Measurements from ENCODE around the gene STAM. TPM values are rescaled to one million over a fixed set of nuclear protein-coding genes. Genes with fewer than 3 reads are reported as not detected.

Gene STAM
- total and polyA plus RNA-seq, 2 donors (not counting 3 experiments of a cell fraction or from before 2014, with no cell fraction given), result 17.7 to 20.0 TPM

GRCh38 chr10:17652585-17652984 lies 8.6 kb downstream of the STAM start:
- no peak for DNase-seq (ENCODE audit: low read depth, low spot score)
- no peaks in the 10 kb centered on the region for H3K9me3 ChIP-seq (replicated peaks; ENCODE audit: control insufficient read depth, insufficient read depth, low read length)
- no peak overlapping the region for H3K4me2 ChIP-seq (ENCODE audit: insufficient read depth, low read length)
- no peak overlapping the region for H3K4me3 ChIP-seq (replicated peaks in 1 of 3; ENCODE audit: insufficient read depth in 1 of 3, low read depth in 1 of 3, low read length in 3 of 3)
- POLR2A ChIA-PET, result no interaction called here
- dilution Hi-C loops (cut with MboI; ENCODE audit: extremely low pct_ligation_motif_present, low sequenced_read_pairs), result no loop called here
- H3K36me3 ChIP-seq (ENCODE audit: control insufficient read depth in 2 of 2, extremely low read depth in 1 of 2, insufficient read depth in 2 of 2, low read length in 2 of 2), result peaks cover 0 to 2% of the 10 kb centered on the region in 2 experiments
- H3K27ac ChIP-seq (ENCODE audit: insufficient read depth, low read depth, low read length), result no peak overlapping the region
- H3K79me2 ChIP-seq (ENCODE audit: control insufficient read depth, insufficient read depth, low read length), result peaks cover 91% of the 10 kb centered on the region
- no peaks in the 10 kb centered on the region for H3K9me1 ChIP-seq (replicated peaks; ENCODE audit: control insufficient read depth, extremely low read depth, insufficient read depth, low read length)
- BruUV-seq (replicated peaks), result no TSS peak
- peaks cover 2% of the 10 kb centered on the region for H4K20me1 ChIP-seq (replicated peaks; ENCODE audit: control insufficient read depth, extremely low read depth, insufficient read depth, low read length)
- H3K4me1 ChIP-seq (ENCODE audit: control insufficient read depth, extremely low read depth, insufficient read depth, low read length), result peaks cover 14% of the 10 kb centered on the region
- no peak overlapping the region for H3K9ac ChIP-seq (replicated peaks; ENCODE audit: extremely low read depth, insufficient read depth, low read length)
- CTCF ChIA-PET, result interaction anchor here (0.8 kb wide), 1 partner anchor 9 kb away, joined by 3 read pairs; no protein-coding TSS in a partner anchor
- intact Hi-C loops (cut with micrococcal nuclease), result no loop called here
- no peaks in the 10 kb centered on the region for H3K27me3 ChIP-seq (ENCODE audit: control insufficient read depth in 2 of 2, insufficient read depth in 2 of 2, low read length in 2 of 2)
- no peak for FAIRE-seq
- H2AFZ ChIP-seq (ENCODE audit: low read depth, low read length), result no peak overlapping the region
- no peak for TF ChIP-seq MAX (IDR thresholded peaks at IDR 0.05; ENCODE audit: insufficient read depth, insufficient read length)
- TF ChIP-seq MYC (IDR thresholded peaks at IDR 0.05; ENCODE audit: low read depth, low read length), result no peak
- TF ChIP-seq FOS (IDR thresholded peaks at IDR 0.05; ENCODE audit: borderline replicate concordance, insufficient read depth, low read length), result no peak
- no peak for TF ChIP-seq CTCF (IDR thresholded peaks at IDR 0.05; ENCODE audit: extremely low read depth in 1 of 2, insufficient read depth in 1 of 2, low read depth in 1 of 2, low read length in 2 of 2)
- TF ChIP-seq GATA2 (IDR thresholded peaks at IDR 0.05; ENCODE audit: insufficient read depth, insufficient read length, low read depth, low read length), result no peak
- no peak for TF ChIP-seq POLR2A (IDR thresholded peaks at IDR 0.05; ENCODE audit: low read depth, low read length)
- no peak for TF ChIP-seq JUN (IDR thresholded peaks at IDR 0.05; ENCODE audit: borderline replicate concordance, insufficient read depth, insufficient read length, low read depth)
- TF ChIP-seq EZH2 (IDR thresholded peaks at IDR 0.05; ENCODE audit: borderline replicate concordance, low read depth, low read length, severe bottlenecking), result no peak
- TF ChIP-seq POLR2AphosphoS5 (IDR thresholded peaks at IDR 0.05; ENCODE audit: insufficient read depth, low read depth, low read length), result no peak
